ENCODE measurements around the gene FGD5.

Gene FGD5

GRCh38 chr3:14853271-14853951 is 34.6 kb downstream of the FGD5 start:
- no peak for DNase-seq

GRCh38 chr3:14857506-14857905 is 38.7 kb downstream of the FGD5 start:
- DNase-seq: no peak

- no peak for DNase-seq
These were observed 39.3 kb downstream of the FGD5 start for GRCh38 chr3:14858105-14858504.

GRCh38 chr3:14859880-14860279 is 41.1 kb downstream of the FGD5 start:
- no peak for DNase-seq

GRCh38 chr3:14861031-14861430 is 42.3 kb downstream of the FGD5 start:
- DNase-seq: no peak

GRCh38 chr3:14861446-14862302 is 42.9 kb downstream of the FGD5 start:
- DNase-seq: no peak

- DNase-seq: no peak
These were observed 43.5 kb downstream of the FGD5 start for GRCh38 chr3:14862303-14862660.

- DNase-seq: no peak
These were observed 44.0 kb downstream of the FGD5 start for GRCh38 chr3:14862661-14863230.

GRCh38 chr3:14863333-14864100 is 44.8 kb downstream of the FGD5 start:
- no peak for DNase-seq

- DNase-seq: no peak
These were observed 45.4 kb downstream of the FGD5 start for GRCh38 chr3:14864131-14864530.

- DNase-seq: no peak
These were observed 47.9 kb downstream of the FGD5 start for GRCh38 chr3:14866627-14867026.

GRCh38 chr3:14867936-14868570 is 49.3 kb downstream of the FGD5 start:
- DNase-seq: no peak

GRCh38 chr3:14869917-14870782 is 51.4 kb downstream of the FGD5 start:
- DNase-seq: no peak

GRCh38 chr3:14870783-14871060 is 52.0 kb downstream of the FGD5 start:
- no peak for DNase-seq

- no peak for DNase-seq
These were observed 52.9 kb downstream of the FGD5 start for GRCh38 chr3:14871456-14872200.

GRCh38 chr3:14872706-14873105 is 53.9 kb downstream of the FGD5 start:
- no peak for DNase-seq

GRCh38 chr3:14874784-14875183 is 56.0 kb downstream of the FGD5 start:
- no peak for DNase-seq

- DNase-seq: no peak
These were observed 56.8 kb downstream of the FGD5 start for GRCh38 chr3:14875411-14876175.

- no peak for DNase-seq
These were observed 58.2 kb downstream of the FGD5 start for GRCh38 chr3:14876921-14877333.

GRCh38 chr3:14877469-14877868 is 58.7 kb downstream of the FGD5 start:
- DNase-seq: no peak

All from activated CD4-positive, alpha-beta T cell treated with anti-CD3 and anti-CD28 coated beads for 4 hours (primary cell).